GM18951 (cell line): Measurements from ENCODE around the gene CNOT2.
"Not testable (repeated sequence)": the region's sequence is repeated elsewhere in the genome, so short reads cannot be mapped to it uniquely, and the experiment has no call there.

Source experiments
- POLR2A ChIP-seq: IDR thresholded peaks from 4 replicates; pipeline ENCODE4 v1.6.1; 2011; ENCODE audit warnings: mild to moderate bottlenecking; ENCODE audit not compliant: insufficient read length, insufficient read depth; ENCODE audit errors: extremely low read depth
- in situ Hi-C: fragments of 300-500 bp; cut with MboI; formaldehyde crosslinking; loops from one replicate; pipeline ENCODE4 v1.12.0; 2022; ENCODE audit warnings: low sequenced_read_pairs, mixed read lengths, inconsistent platforms; ENCODE audit not compliant: unreplicated experiment

The CNOT2 gene

GRCh38 chr12:70264067-70264867 lies 21.0 kb downstream of the CNOT2 start:
- no peak for TF ChIP-seq POLR2A
- in situ Hi-C loops = no loop called here

DNA sequence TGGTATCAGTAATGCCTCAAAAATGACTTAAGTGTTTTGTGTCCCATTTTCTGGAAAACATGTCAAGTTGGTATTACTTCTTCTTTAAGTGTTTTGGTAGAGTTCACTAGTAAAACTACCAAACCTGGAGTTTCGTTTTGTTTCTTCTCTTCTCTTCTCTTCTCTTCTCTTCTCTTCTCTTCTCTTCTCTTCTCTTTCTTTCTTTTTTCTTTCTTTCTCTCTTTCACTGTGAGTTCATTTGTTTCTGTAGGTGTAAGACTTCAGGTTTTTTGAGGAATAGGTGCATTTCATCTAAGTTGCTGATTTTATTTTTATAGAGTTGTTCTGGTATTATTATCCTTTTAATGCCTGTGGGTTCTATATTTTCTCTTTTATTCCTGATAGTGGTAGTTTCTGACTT lies 21.9 kb downstream of the CNOT2 start:
- in situ Hi-C loops = no loop called here

GRCh38 chr12:70267550-70267949 lies 24.3 kb downstream of the CNOT2 start:
- no peak for TF ChIP-seq POLR2A

More for the DNA sequence above, 21.9 kb downstream of the CNOT2 start:
- TF ChIP-seq POLR2A = no peak

DNA sequence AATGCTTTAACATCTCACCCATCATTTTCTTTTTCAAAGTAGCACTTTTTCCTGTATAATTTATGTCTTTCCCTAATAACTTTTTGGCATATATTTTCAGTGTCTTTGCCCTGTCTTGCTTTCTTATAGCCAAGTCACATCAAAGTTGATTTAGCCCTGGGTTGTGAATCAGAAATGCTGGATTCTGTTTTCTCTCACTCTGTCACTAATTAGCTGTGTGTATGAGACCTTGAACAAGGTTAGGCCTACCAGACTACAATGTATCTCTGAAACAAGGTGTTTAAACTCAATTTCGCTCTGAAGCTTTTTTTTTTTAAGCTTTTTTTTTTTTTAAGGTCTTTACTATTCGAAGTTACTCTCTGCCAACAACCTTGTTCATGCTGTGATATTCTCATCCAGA lies 25.7 kb downstream of the CNOT2 start:
- no peak for TF ChIP-seq POLR2A

More at GRCh38 chr12:70267550-70267949, 24.3 kb downstream of the CNOT2 start:
- in situ Hi-C loops = no loop called here

GRCh38 chr12:70270108-70270507 lies 26.9 kb downstream of the CNOT2 start:
- in situ Hi-C loops = no loop called here
- TF ChIP-seq POLR2A = no peak

More for the DNA sequence above, 25.7 kb downstream of the CNOT2 start:
- in situ Hi-C loops = no loop called here

GRCh38 chr12:70271025-70271424 lies 27.8 kb downstream of the CNOT2 start:
- in situ Hi-C loops = no loop called here
- TF ChIP-seq POLR2A = no peak

GRCh38 chr12:70272510-70272909 lies 29.3 kb downstream of the CNOT2 start:
- in situ Hi-C loops = no loop called here
- TF ChIP-seq POLR2A = no peak

DNA sequence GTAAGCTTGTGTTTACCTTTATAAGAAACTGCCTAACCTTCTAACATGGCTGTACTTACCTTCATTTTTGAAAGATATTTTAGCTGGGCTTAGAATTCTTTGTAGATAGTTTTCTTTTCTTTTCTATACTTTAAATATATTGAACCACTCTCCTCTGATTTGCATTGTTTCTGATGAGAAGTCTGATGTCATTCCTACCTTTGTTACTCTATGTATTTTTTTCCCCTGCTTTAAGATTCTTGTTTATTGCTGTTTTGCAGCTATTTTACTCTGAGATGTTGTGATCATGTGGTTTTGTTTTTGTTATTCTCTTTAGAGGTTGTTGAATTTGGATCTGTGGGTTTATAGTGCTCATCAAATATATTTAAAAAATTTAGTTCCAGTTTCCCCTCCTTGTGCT lies 31.8 kb downstream of the CNOT2 start:
- in situ Hi-C loops = no loop called here
- TF ChIP-seq POLR2A = no peak

DNA sequence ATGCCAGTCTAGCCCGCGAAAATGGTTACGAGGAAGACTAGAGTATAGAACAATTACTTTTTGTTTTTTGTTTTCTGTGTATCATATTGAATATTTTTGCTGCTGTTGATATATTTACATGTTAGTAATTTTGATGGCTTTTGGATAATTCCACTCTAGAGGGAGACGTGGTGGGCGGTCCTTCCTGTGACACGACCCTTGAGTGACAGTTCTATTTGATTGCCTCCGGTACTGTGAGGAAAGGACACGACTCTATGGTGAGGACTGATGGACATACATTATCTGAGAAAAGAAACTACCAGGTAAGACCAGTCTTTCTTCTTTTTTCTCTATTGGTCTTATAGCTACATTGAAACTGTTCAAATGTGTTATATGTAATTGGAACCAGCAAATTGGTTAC lies 34.7 kb downstream of the CNOT2 start:
- no peak for TF ChIP-seq POLR2A
- in situ Hi-C loops = no loop called here

GRCh38 chr12:70278945-70279344 lies 35.7 kb downstream of the CNOT2 start:
- no peak for TF ChIP-seq POLR2A
- in situ Hi-C loops = no loop called here

- in situ Hi-C loops = no loop called here
- no peak for TF ChIP-seq POLR2A
Measured at GRCh38 chr12:70283232-70283631, 40.0 kb downstream of the CNOT2 start.

DNA sequence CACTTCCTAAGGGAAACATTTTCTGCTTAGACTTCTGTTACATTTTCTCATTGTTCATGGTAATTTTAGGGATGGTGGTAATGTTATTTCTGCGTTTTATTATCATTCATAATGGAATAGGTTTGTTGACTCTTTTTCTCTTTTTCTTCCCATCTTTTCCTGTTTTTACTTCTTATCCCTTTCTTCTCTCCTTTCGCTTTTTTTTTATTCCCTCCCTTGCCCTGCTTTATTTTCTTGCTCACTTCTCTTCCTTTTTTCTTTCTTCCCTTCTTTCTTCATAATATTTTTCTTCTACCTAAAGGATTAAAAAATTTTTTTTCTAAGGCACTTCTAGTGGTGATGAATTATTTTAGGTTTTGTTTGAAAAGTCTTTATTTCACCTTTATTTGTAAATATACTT lies 45.6 kb downstream of the CNOT2 start:
- in situ Hi-C loops = no loop called here
- no peak for TF ChIP-seq POLR2A

DNA sequence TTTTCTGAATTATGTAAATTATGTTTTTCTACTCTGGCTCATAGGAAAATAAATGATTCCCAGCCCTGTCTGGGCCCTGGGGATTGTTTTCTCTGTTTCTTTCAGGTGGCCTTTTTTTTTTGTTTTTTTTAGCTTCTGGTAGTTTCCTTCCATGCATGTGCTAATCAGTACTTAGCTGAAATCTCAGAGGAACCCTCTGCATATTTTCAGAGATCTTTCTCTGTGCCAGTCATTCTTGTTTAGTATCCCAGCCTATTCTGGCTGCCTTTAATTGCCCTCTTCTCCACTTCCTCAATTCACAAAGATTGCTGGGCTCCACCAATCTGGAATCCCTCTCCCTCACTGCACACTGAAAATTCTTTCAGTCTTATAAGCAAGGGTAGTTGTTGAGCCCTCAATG lies 46.9 kb downstream of the CNOT2 start:
- TF ChIP-seq POLR2A = no peak
- in situ Hi-C loops = no loop called here

DNA sequence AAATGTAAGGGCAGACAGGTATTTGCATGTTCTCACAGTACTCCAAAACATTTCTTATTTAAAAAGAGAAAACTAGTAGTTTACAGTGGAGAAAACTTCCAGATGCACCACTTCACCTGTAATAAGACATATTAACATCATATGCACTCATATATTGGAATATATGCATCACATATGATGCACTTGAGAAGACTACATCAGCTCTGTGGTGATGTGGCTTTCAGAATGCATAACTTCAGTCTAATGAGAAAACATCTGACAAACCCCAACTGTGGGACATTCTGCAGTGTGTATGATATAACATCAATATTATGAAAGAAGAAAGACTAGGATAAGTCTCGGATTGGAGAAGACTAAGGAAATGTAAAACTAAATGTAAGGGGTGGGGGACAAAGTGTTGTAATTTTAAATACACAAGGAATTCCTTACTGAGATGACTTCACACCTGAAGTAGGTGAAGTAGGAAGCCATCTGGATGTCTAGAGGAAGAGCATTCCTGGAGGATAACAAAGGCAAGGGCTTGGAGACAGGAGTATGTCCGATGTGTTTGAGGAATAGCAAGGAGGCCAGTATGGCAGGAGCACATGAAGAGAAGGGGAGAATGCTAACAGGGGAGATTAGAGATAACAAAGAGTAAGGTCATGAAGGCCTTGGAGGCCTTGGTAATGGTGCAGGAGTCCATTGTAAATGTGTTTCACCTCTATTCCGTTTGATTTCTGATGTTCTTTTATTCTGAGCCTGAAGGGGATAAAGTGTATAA lies 49.0 kb downstream of the CNOT2 start:
- no peak for TF ChIP-seq POLR2A
- in situ Hi-C loops = no loop called here

DNA sequence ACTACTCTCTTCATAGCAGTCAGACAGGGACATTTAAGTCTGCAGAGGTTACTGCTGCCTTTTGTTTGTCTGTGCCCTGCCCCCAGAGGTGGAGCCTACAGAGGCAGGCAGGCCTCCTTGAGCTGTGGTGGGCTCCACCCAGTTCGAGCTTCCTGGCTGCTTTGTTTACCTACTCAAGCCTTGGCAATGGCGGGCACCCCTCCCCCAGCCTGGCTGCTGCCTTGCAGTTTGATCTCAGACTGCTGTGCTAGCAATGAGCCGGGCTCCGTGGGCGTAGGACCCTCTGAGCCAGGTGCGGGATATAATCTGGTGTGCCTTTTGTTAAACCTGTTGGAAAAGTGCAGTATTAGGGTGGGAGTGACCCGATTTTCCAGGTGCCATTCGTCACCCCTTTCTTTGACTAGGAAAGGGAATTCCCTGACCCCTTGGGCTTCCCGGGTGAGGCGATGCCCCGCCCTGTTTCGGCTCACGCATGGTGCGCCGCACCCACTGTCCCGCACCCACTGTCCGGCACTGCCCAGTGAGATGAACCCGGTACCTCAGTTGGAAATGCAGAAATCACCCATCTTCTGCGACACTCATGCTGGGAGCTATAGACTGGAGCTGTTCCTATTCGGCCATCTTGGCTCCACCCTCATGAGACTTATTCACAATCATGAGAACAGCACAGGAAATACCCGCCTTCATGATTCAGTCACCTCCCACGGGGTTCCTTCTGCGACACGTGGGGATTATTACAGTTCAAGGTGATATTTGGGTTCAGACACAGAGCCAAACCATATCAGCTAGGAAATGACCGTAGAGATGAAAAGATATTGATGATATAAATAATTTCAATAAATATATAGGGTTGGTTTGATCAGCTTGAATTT lies 61.7 kb downstream of the CNOT2 start:
- in situ Hi-C loops = not testable (repeated sequence)
